ENCODE data around the gene PTPRD.

- TF ChIP-seq, protein P1, sequence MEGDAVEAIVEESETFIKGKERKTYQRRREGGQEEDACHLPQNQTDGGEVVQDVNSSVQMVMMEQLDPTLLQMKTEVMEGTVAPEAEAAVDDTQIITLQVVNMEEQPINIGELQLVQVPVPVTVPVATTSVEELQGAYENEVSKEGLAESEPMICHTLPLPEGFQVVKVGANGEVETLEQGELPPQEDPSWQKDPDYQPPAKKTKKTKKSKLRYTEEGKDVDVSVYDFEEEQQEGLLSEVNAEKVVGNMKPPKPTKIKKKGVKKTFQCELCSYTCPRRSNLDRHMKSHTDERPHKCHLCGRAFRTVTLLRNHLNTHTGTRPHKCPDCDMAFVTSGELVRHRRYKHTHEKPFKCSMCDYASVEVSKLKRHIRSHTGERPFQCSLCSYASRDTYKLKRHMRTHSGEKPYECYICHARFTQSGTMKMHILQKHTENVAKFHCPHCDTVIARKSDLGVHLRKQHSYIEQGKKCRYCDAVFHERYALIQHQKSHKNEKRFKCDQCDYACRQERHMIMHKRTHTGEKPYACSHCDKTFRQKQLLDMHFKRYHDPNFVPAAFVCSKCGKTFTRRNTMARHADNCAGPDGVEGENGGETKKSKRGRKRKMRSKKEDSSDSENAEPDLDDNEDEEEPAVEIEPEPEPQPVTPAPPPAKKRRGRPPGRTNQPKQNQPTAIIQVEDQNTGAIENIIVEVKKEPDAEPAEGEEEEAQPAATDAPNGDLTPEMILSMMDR (IDR thresholded peaks at IDR 0.05) = no peak
- TF ChIP-seq, protein P2, sequence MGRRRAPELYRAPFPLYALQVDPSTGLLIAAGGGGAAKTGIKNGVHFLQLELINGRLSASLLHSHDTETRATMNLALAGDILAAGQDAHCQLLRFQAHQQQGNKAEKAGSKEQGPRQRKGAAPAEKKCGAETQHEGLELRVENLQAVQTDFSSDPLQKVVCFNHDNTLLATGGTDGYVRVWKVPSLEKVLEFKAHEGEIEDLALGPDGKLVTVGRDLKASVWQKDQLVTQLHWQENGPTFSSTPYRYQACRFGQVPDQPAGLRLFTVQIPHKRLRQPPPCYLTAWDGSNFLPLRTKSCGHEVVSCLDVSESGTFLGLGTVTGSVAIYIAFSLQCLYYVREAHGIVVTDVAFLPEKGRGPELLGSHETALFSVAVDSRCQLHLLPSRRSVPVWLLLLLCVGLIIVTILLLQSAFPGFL (CRISPR knock-in tag; IDR thresholded peaks at IDR 0.05; ENCODE audit: borderline replicate concordance) = no peak
- TF ChIP-seq E2F1 (CRISPR knock-in tag; IDR thresholded peaks at IDR 0.05) = no peak
- TF ChIP-seq ESRRA (CRISPR knock-in tag; IDR thresholded peaks at IDR 0.05; ENCODE audit: borderline replicate concordance) = no peak
- no peak for TF ChIP-seq USF1 (CRISPR knock-in tag; IDR thresholded peaks at IDR 0.05)
- TF ChIP-seq USF2 (CRISPR knock-in tag; IDR thresholded peaks at IDR 0.05) = no peak
- no peak for TF ChIP-seq SP1 (CRISPR knock-in tag; conservative IDR thresholded peaks at IDR 0.05)
- TF ChIP-seq, protein P3, sequence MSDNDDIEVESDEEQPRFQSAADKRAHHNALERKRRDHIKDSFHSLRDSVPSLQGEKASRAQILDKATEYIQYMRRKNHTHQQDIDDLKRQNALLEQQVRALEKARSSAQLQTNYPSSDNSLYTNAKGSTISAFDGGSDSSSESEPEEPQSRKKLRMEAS (CRISPR knock-in tag; IDR thresholded peaks at IDR 0.05) = no peak
- TF ChIP-seq RORB (CRISPR knock-in tag; IDR thresholded peaks at IDR 0.05) = no peak
- no peak for TF ChIP-seq SMAD4 (CRISPR knock-in tag; IDR thresholded peaks at IDR 0.05)
- no peak for TF ChIP-seq CREM (CRISPR knock-in tag; IDR thresholded peaks at IDR 0.05)
- TF ChIP-seq, protein P4, sequence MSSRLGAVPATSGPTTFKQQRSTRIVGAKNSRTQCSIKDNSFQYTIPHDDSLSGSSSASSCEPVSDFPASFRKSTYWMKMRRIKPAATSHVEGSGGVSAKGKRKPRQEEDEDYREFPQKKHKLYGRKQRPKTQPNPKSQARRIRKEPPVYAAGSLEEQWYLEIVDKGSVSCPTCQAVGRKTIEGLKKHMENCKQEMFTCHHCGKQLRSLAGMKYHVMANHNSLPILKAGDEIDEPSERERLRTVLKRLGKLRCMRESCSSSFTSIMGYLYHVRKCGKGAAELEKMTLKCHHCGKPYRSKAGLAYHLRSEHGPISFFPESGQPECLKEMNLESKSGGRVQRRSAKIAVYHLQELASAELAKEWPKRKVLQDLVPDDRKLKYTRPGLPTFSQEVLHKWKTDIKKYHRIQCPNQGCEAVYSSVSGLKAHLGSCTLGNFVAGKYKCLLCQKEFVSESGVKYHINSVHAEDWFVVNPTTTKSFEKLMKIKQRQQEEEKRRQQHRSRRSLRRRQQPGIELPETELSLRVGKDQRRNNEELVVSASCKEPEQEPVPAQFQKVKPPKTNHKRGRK (CRISPR knock-in tag; IDR thresholded peaks at IDR 0.05; ENCODE audit: borderline replicate concordance) = no peak
These were observed 532.8 kb downstream of the PTPRD start for GRCh38 chr9:10080012-10080411.
